AG04450 (cell line): ENCODE data around the gene HOXC5. TPM values are rescaled to one million over a fixed set of nuclear protein-coding genes. Genes with fewer than 3 reads are reported as not detected.

Experiments used
- CTCF ChIA-PET: fragments of 300-600, 350-600 bp; formaldehyde crosslinking; extraction: SDS; loops from one replicate; lab custom pipeline; 2022; ENCODE audit warnings: antibody characterized with exemption, inconsistent platforms; lab: Charles Lee
- POLR2A ChIA-PET: fragments of 350-600 bp; formaldehyde crosslinking; extraction: SDS; loops from one replicate; lab custom pipeline; 2021; ENCODE audit warnings: antibody characterized with exemption, inconsistent platforms; lab: Yijun Ruan, JAX
- DNase-seq: peaks from one replicate; pipeline ENCODE4 v3.0.0-alpha.2; 2011; ENCODE audit warnings: low read depth, low spot score
- H3K27ac ChIP-seq: one replicate; pipeline ENCODE4 v1.5.1; 2012; ENCODE audit warnings: low read depth, low read length, control low read depth
- H3K27me3 ChIP-seq: one replicate; pipeline ENCODE4 v1.6.0; 2012; ENCODE audit warnings: low read length; ENCODE audit not compliant: control insufficient read depth, insufficient read depth
- H3K4me3 ChIP-seq: 2 replicates; pipeline ENCODE4 v1.5.1; 2011; ENCODE audit warnings: mild to moderate bottlenecking, low read depth, low read length, control low read depth
- H3K9me3 ChIP-seq: 2 replicates; pipeline ENCODE4 v1.5.1; 2012; ENCODE audit warnings: low read length; ENCODE audit not compliant: control insufficient read depth, insufficient read depth
- CTCF ChIP-seq: IDR thresholded peaks from 2 replicates; pipeline ENCODE4 v1.5.1; 2011; ENCODE audit warnings: low read depth, low read length, control low read depth, inconsistent platforms
- polyA plus RNA-seq: library from polyadenylated mRNA; depleted of rRNA; stranded (reverse); fragments of >200 nt; gene quantifications from 2 replicates; pipeline ENCODE4 v1.2.3, GENCODE V29; 2011

HOXC5 gene
- polyA plus RNA-seq, 1 experiment, result not detected

- DNase-seq, result no peak
- no peak for TF ChIP-seq CTCF
- ChIA-PET CTCF (no interaction called here), POLR2A (no interaction called here)
- H3K4me3 ChIP-seq, result no peak overlapping the region
- H3K27ac ChIP-seq, result no peak overlapping the region
- peaks cover 8% of the 10 kb centered on the region for H3K9me3 ChIP-seq
- H3K27me3 ChIP-seq, result peaks cover 70% of the 10 kb centered on the region
Observed at GRCh38 chr12:54038284-54038870, 5.5 kb downstream of the HOXC5 start.

- no peak for TF ChIP-seq CTCF
- peaks cover 4% of the 10 kb centered on the region for H3K9me3 ChIP-seq
- ChIA-PET POLR2A (no interaction called here), CTCF (no interaction called here)
- H3K27ac ChIP-seq, result no peak overlapping the region
- no peak overlapping the region for H3K4me3 ChIP-seq
- H3K27me3 ChIP-seq, result peaks cover 66% of the 10 kb centered on the region
- DNase-seq, result no peak
Observed at GRCh38 chr12:54038871-54039414, 6.1 kb downstream of the HOXC5 start.

- POLR2A ChIA-PET, result no interaction called here
- CTCF ChIA-PET, result no interaction called here
- no peak for DNase-seq
- Histone ChIP-seq H3K9me3 (peaks cover 2% of the 10 kb centered on the region), H3K27me3 (peaks cover 66% of the 10 kb centered on the region), H3K27ac (no peak overlapping the region), H3K4me3 (no peak overlapping the region)
- TF ChIP-seq CTCF, result no peak
Observed at GRCh38 chr12:54039417-54040147, 6.7 kb downstream of the HOXC5 start.

GRCh38 chr12:54040148-54040494, 7.3 kb downstream of the HOXC5 start:
- Histone ChIP-seq H3K4me3 (no peak overlapping the region), H3K27me3 (peaks cover 65% of the 10 kb centered on the region), H3K27ac (no peak overlapping the region), H3K9me3 (no peaks in the 10 kb centered on the region)
- TF ChIP-seq CTCF, result no peak
- POLR2A ChIA-PET, result no interaction called here
- DNase-seq, result no peak
- CTCF ChIA-PET, result interaction anchor here (0.6 kb wide), 1 partner anchor 9 kb away, joined by 3 read pairs; no protein-coding TSS in a partner anchor

GRCh38 chr12:54040648-54041047, 7.8 kb downstream of the HOXC5 start:
- Histone ChIP-seq H3K27me3 (peaks cover 65% of the 10 kb centered on the region), H3K4me3 (no peak overlapping the region), H3K9me3 (no peaks in the 10 kb centered on the region), H3K27ac (no peak overlapping the region)
- no peak for TF ChIP-seq CTCF
- ChIA-PET POLR2A (no interaction called here), CTCF (interaction anchor here (0.6 kb wide), 1 partner anchor 9 kb away, joined by 3 read pairs; no protein-coding TSS in a partner anchor)
- DNase-seq, result no peak
